Neuronal stem cell (in vitro differentiated cells): ENCODE measurements around the gene CHN1.

ENCODE experiments used
- DNase-seq: peaks from one replicate; pipeline ENCODE4 v3.0.0-alpha.2; 2013; ENCODE audit warnings: low spot score
- H2AFZ ChIP-seq: one replicate; pipeline ENCODE4 v1.6.1; 2013; ENCODE audit warnings: mild to moderate bottlenecking, low read length, inconsistent platforms
- H2AK5ac ChIP-seq: 2 replicates; pipeline ENCODE4 v1.6.1; 2013; ENCODE audit warnings: low read depth, mild to moderate bottlenecking, inconsistent platforms, low read length, moderate library complexity, mixed read lengths
- H2BK120ac ChIP-seq: 2 replicates; pipeline ENCODE4 v1.6.1; 2013; ENCODE audit warnings: low read depth, mild to moderate bottlenecking, inconsistent platforms, low read length, moderate library complexity, mixed read lengths
- H2BK12ac ChIP-seq: one replicate; pipeline ENCODE4 v1.6.1; 2013; ENCODE audit warnings: low read length, inconsistent platforms
- H2BK15ac ChIP-seq: 2 replicates; pipeline ENCODE4 v1.6.1; 2013; ENCODE audit warnings: mild to moderate bottlenecking, low read length, inconsistent platforms, mixed read lengths
- H2BK5ac ChIP-seq: one replicate; pipeline ENCODE4 v1.6.1; 2013; ENCODE audit warnings: inconsistent platforms, mild to moderate bottlenecking, low read length, moderate library complexity
- H3K14ac ChIP-seq: one replicate; pipeline ENCODE4 v1.6.1; 2013; ENCODE audit warnings: low read length, inconsistent platforms
- H3K18ac ChIP-seq: 2 replicates; pipeline ENCODE4 v1.6.1; 2013; ENCODE audit warnings: low read length, inconsistent platforms
- H3K23ac ChIP-seq: 2 replicates; pipeline ENCODE4 v1.6.1; 2013; ENCODE audit warnings: low read depth, mild to moderate bottlenecking, mixed read lengths, low read length, inconsistent platforms; ENCODE audit not compliant: poor library complexity
- H3K27ac ChIP-seq: replicated peaks from 3 replicates; pipeline ENCODE4 v1.5.1; 2013; ENCODE audit warnings: low read length, inconsistent platforms
- H3K27me3 ChIP-seq, 3 experiments: 2 replicates each; pipeline ENCODE4 v1.6.1; 2013; ENCODE audit warnings: low read length in 3 of 3, mild to moderate bottlenecking in 2 of 3, inconsistent platforms in 1 of 3, low read depth in 1 of 3, mixed read lengths in 1 of 3, moderate library complexity in 1 of 3; ENCODE audit not compliant: control insufficient read depth in 3 of 3, insufficient read depth in 3 of 3
- H3K36me3 ChIP-seq, 2 donors: replicated peaks in 1 of 2; 2 replicates each; pipeline ENCODE4 v1.6.1; 2013; ENCODE audit warnings: low read length in 2 of 2; ENCODE audit not compliant: control insufficient read depth in 2 of 2, insufficient read depth in 2 of 2
- H3K4ac ChIP-seq: 2 replicates; pipeline ENCODE4 v1.6.1; 2013; ENCODE audit warnings: inconsistent platforms, mild to moderate bottlenecking, low read length, moderate library complexity
- H3K4me1 ChIP-seq, 2 donors: 1 replicate in 1 of 2; 2 replicates in 1 of 2; pipeline ENCODE4 v1.6.1; 2013; ENCODE audit warnings: low read length in 2 of 2, low read depth in 1 of 2; ENCODE audit not compliant: control insufficient read depth in 2 of 2, insufficient read depth in 1 of 2
- H3K4me2 ChIP-seq: one replicate; pipeline ENCODE4 v1.6.1; 2013; ENCODE audit warnings: mild to moderate bottlenecking, low read length, inconsistent platforms; ENCODE audit not compliant: insufficient read depth, poor library complexity, severe bottlenecking
- H3K4me3 ChIP-seq, 2 donors: 2 replicates each; pipeline ENCODE4 v1.5.1; 2013; ENCODE audit warnings: low read length in 2 of 2, mild to moderate bottlenecking in 2 of 2, inconsistent platforms in 1 of 2, moderate library complexity in 1 of 2
- H3K79me1 ChIP-seq: one replicate; pipeline ENCODE4 v1.6.1; 2013; ENCODE audit warnings: low read depth, mild to moderate bottlenecking, inconsistent platforms, low read length, moderate library complexity
- H3K9ac ChIP-seq: one replicate; pipeline ENCODE4 v1.6.1; 2013; ENCODE audit warnings: mild to moderate bottlenecking, low read depth, low read length, inconsistent platforms; ENCODE audit not compliant: poor library complexity
- H3K9me3 ChIP-seq, 2 donors: replicated peaks in 1 of 2; 2 replicates each; pipeline versions ENCODE3 to v1.6.1; 2013; ENCODE audit warnings: low read length in 2 of 2, mild to moderate bottlenecking in 2 of 2, inconsistent platforms in 1 of 2, low read depth in 1 of 2, mixed read lengths in 1 of 2, moderate library complexity in 1 of 2; ENCODE audit not compliant: control insufficient read depth in 2 of 2, insufficient read depth in 1 of 2
- H4K8ac ChIP-seq: one replicate; pipeline ENCODE4 v1.6.1; 2013; ENCODE audit warnings: low read depth, mild to moderate bottlenecking, inconsistent platforms, low read length, moderate library complexity
- H4K91ac ChIP-seq: one replicate; pipeline ENCODE4 v1.6.1; 2013; ENCODE audit warnings: low read length, low read depth, mild to moderate bottlenecking, inconsistent platforms; ENCODE audit not compliant: poor library complexity
- WGBS, 2 donors: extraction: QIAGEN DNeasy Blood & Tissue Kit; methylation state at CpG; one replicate each; pipeline ENCODE4 v1.1.7; 2013; ENCODE audit warnings: missing lambda C conversion rate in 2 of 2, mixed read lengths in 1 of 2; ENCODE audit not compliant: insufficient read length in 2 of 2, insufficient replicate concordance in 1 of 2; ENCODE audit errors: extremely low coverage in 2 of 2; 5-methylcytosine and 5-hydroxymethylcytosine counted together

The CHN1 gene

DNA sequence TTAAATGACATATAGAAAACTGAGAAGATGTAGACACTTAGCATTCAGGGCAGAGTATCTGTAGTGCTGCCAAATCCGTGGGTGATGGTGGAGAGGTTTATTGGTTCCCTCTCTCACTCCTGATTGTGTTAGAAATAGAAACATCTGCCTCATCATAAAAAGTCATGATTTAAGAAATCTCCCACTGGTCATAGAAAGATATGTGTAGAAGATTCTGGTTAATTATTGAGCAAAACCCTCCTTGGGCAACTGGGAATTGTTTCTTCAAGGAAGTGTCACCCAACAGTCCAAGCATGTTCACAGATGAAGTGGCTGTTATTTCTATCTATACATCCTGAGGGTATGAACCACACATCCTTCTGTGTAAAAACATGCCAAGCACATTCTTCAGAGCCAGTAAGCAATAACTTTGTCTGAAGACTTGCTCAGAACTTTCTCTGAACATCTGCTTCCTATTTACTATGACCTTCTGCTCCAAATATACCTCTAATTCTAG lies 207.4 kb downstream of the CHN1 start:
- Histone ChIP-seq H3K27me3 (no peaks in the 10 kb centered on the region), H3K4ac (no peak overlapping the region), H3K9me3 (peaks cover 0 to 20% of the 10 kb centered on the region in 2 donors), H3K9ac (no peak overlapping the region), H3K4me2 (no peak overlapping the region), H3K18ac (no peak overlapping the region), H2BK15ac (no peak overlapping the region), H2BK12ac (no peak overlapping the region), H4K8ac (no peak overlapping the region), H4K91ac (no peak overlapping the region), H3K4me3 (no peak overlapping the region), H3K4me1 (peaks cover 9 to 14% of the 10 kb centered on the region in 2 donors), H2AFZ (no peak overlapping the region), H2BK5ac (no peak overlapping the region), H2AK5ac (no peak overlapping the region), H3K23ac (no peak overlapping the region), H2BK120ac (no peak overlapping the region), H3K36me3 (peaks cover 4 to 63% of the 10 kb centered on the region in 2 donors), H3K79me1 (no peaks in the 10 kb centered on the region), H3K14ac (no peak overlapping the region), H3K27ac (no peak overlapping the region)
- DNase-seq, result no peak
- no CpG with 5 or more reads among the region's 1 CpG for WGBS, 2 donors

DNA sequence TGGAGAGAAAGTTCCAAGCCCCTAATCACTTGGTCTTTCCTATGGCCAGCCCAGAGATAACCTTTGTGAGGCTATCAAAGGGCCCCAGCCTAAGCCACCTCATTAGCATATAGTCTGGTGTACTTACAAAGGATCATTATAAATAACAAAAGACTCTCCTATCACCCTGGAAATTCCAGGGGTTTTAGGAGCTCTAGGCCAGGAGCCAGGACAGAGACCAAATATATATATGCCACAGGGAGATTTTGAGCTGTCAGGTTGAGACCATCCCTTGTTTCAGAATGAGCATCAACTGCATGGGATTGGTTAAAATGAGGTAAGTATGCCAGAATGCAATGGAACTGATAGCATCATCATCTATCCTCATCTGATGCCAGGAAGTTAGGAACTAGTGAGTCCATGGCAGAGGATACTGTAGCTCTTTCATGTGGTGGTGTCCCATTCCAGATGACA lies 208.8 kb downstream of the CHN1 start:
- H3K36me3 ChIP-seq, result peaks cover 4 to 49% of the 10 kb centered on the region in 2 donors
- H3K27ac ChIP-seq, result peak overlapping the region; percentile 85
- no peak overlapping the region for H3K4me2 ChIP-seq
- no peak overlapping the region for H2BK15ac ChIP-seq
- H3K14ac ChIP-seq, result no peak overlapping the region
- no peak overlapping the region for H3K4me3 ChIP-seq
- H3K27me3 ChIP-seq, result no peaks in the 10 kb centered on the region
- no peak overlapping the region for H2BK5ac ChIP-seq
- DNase-seq, result peak; percentile 66
- no peak overlapping the region for H3K4ac ChIP-seq
- peaks cover 0 to 9% of the 10 kb centered on the region in 2 donors for H3K9me3 ChIP-seq
- H2AK5ac ChIP-seq, result no peak overlapping the region
- H3K9ac ChIP-seq, result no peak overlapping the region
- H2AFZ ChIP-seq, result no peak overlapping the region
- no peak overlapping the region for H2BK12ac ChIP-seq
- H2BK120ac ChIP-seq, result no peak overlapping the region
- no peak overlapping the region for H4K91ac ChIP-seq
- peaks cover 9 to 14% of the 10 kb centered on the region in 2 donors for H3K4me1 ChIP-seq
- no peak overlapping the region for H3K23ac ChIP-seq
- H3K18ac ChIP-seq, result no peak overlapping the region
- no peaks in the 10 kb centered on the region for H3K79me1 ChIP-seq
- no peak overlapping the region for H4K8ac ChIP-seq

DNA sequence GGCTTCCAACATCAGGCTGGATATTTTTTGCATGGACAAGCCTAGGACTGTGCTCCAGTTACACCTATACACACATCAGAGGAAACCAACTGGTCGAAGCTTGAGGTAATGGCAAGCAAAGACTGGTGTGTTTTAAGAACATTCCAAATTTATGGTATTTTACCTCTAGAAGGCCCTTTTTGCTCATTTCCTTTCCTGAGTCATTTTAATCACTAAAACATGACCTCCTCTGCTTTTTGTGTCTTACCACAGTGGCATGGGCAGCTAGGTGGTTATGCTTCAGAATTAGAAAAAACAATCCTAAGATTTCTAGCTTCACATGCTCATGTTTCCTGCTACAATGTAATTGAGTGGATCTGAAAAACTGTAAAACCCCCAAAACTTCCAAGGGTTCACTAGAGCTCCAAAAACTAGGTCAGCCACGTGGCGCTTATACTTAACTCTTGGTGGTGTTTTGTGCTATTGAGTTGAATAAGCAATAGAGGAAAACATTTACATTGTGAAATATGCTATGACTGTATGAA lies 210.3 kb downstream of the CHN1 start:
- H3K14ac ChIP-seq, result no peak overlapping the region

DNA sequence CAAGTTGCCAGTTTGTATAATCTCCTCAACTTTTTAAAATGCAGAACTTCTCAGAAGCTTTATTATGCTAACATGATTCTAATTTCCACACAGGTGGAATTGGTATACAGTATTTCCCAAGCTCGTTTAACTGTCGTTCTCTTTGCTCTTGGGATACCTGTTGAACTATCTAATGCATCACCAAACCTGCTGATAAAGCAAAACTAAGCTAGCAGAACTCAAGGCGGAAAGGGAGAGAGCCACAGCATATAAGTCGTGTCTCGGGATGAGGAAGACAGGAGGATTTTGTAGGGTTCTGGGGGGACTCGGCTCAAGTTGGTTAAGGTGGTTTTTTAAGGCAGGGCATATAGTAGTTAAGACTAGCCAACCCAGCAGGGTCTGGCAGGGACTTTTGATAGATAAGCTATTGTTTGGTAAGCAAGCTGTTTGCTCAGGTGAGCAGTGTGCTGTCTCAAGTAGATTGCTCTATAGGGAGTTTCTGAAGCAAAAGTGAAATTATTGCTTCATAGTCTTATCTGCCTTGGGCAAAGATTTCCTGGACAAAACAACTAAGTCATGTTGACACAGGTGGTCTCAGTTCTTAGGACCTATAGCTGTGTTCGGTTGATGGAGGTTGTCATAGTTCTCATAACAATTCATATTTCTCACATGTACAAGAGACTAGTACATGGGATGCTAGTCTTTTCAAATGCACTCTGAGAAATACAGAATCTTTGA lies 212.7 kb downstream of the CHN1 start:
- Histone ChIP-seq H3K9me3 (no peaks in the 10 kb centered on the region), H3K27ac (no peak overlapping the region), H2AK5ac (no peak overlapping the region), H2BK120ac (no peak overlapping the region), H2BK15ac (no peak overlapping the region), H3K9ac (no peak overlapping the region), H3K27me3 (no peaks in the 10 kb centered on the region), H3K4me3 (no peak overlapping the region), H2BK5ac (no peak overlapping the region), H2AFZ (no peak overlapping the region), H4K8ac (no peak overlapping the region), H3K4me1 (peaks cover 16 to 29% of the 10 kb centered on the region in 2 donors), H3K18ac (no peak overlapping the region), H3K4ac (no peak overlapping the region), H3K79me1 (no peaks in the 10 kb centered on the region), H3K14ac (no peak overlapping the region), H4K91ac (no peak overlapping the region), H2BK12ac (no peak overlapping the region), H3K23ac (no peak overlapping the region), H3K4me2 (no peak overlapping the region), H3K36me3 (peaks cover 0 to 10% of the 10 kb centered on the region in 2 donors)
- WGBS, 2 donors, result no CpG with 5 or more reads among the region's 7 CpGs
- no peak for DNase-seq

More for the DNA sequence above, 210.3 kb downstream of the CHN1 start:
- Histone ChIP-seq H3K27me3 (no peaks in the 10 kb centered on the region), H3K4me1 (peaks cover 9 to 17% of the 10 kb centered on the region in 2 donors), H3K4me2 (no peak overlapping the region), H3K23ac (no peak overlapping the region), H3K27ac (no peak overlapping the region), H3K4me3 (no peak overlapping the region), H3K9me3 (peaks cover 0 to 9% of the 10 kb centered on the region in 2 donors), H3K36me3 (peaks cover 2 to 34% of the 10 kb centered on the region in 2 donors), H2BK120ac (no peak overlapping the region), H2BK12ac (no peak overlapping the region), H2BK15ac (no peak overlapping the region), H3K9ac (no peak overlapping the region), H3K4ac (no peak overlapping the region), H3K79me1 (no peaks in the 10 kb centered on the region), H2BK5ac (no peak overlapping the region), H4K91ac (no peak overlapping the region), H2AFZ (no peak overlapping the region), H2AK5ac (no peak overlapping the region), H3K18ac (no peak overlapping the region), H4K8ac (no peak overlapping the region)
- no CpG with 5 or more reads among the region's 3 CpGs for WGBS, 2 donors
- no peak for DNase-seq
